Lower lobe of right lung (tissue), 2 donors: Measurements from ENCODE around the gene MORN1. TPM values are rescaled to one million over a fixed set of nuclear protein-coding genes. Genes with fewer than 3 reads are reported as not detected.

ENCODE experiments used
- ATAC-seq, 2 donors: fragments of 200-7000 bp; cut with Tn5 transposase; one replicate each; pipeline ENCODE4 v1.9.1; 2020 to 2022; ENCODE audit warnings: mild to moderate bottlenecking in 2 of 2, moderate library complexity in 2 of 2
- DNase-seq: peaks from one replicate; pipeline ENCODE4 v3.0.0-alpha.2; 2020
- H3K27ac ChIP-seq: fragments of 200-600 bp; one replicate; pipeline ENCODE4 v1.8.0; 2022
- H3K27me3 ChIP-seq: fragments of 200-600 bp; one replicate; pipeline ENCODE4 v1.8.0; 2022; ENCODE audit warnings: low read depth
- H3K36me3 ChIP-seq: fragments of 200-600 bp; one replicate; pipeline ENCODE4 v1.8.0; 2022; ENCODE audit warnings: mild to moderate bottlenecking
- H3K4me1 ChIP-seq: fragments of 200-600 bp; one replicate; pipeline ENCODE4 v1.8.0; 2022
- H3K4me3 ChIP-seq: fragments of 200-600 bp; one replicate; pipeline ENCODE4 v1.8.0; 2022; ENCODE audit warnings: mild to moderate bottlenecking
- H3K9me3 ChIP-seq: fragments of 200-600 bp; one replicate; pipeline ENCODE4 v1.8.0; 2022
- CTCF ChIP-seq: fragments of 200-600 bp; IDR thresholded peaks from one replicate; pipeline ENCODE4 v1.8.0; 2022; ENCODE audit warnings: antibody characterized with exemption, mild to moderate bottlenecking
- intact Hi-C: fragments of 100-400 bp; cut with DNase I; formaldehyde crosslinking; loops from one replicate; pipeline ENCODE4 v1.11.0; 2022
- total RNA-seq: library from RNA; stranded (reverse); fragmentation: NEBNext Ultra II Directional; extraction: Animal tissue kit (Norgen Biotek cat#: 25700); gene quantifications from one replicate; pipeline ENCODE4 v1.2.1, GENCODE V29; 2021
- donor health status: DM: no; HTN: yes; CAD: no; lungs with severe emphysema.

The MORN1 gene
- total RNA-seq, 1 donor from 2014 or later: 13.4 TPM

- H3K36me3 ChIP-seq: peaks cover 64% of the 10 kb centered on the region
- no peak overlapping the region for H3K4me3 ChIP-seq
- H3K27me3 ChIP-seq: no peaks in the 10 kb centered on the region
- peaks cover 26% of the 10 kb centered on the region for H3K4me1 ChIP-seq
- TF ChIP-seq CTCF: no peak
- ATAC-seq (no peak), DNase-seq (no peak)
- intact Hi-C loops: no loop called here
- H3K27ac ChIP-seq: no peak overlapping the region
- no peaks in the 10 kb centered on the region for H3K9me3 ChIP-seq
Measured at GRCh38 chr1:2307972-2308371, 83.4 kb downstream of the MORN1 start.

GRCh38 chr1:2307064-2307605, 84.2 kb downstream of the MORN1 start:
- DNase-seq (no peak), ATAC-seq (no peak)
- H3K4me3 ChIP-seq: no peak overlapping the region
- no peak for TF ChIP-seq CTCF
- no peak overlapping the region for H3K27ac ChIP-seq
- H3K4me1 ChIP-seq: peaks cover 26% of the 10 kb centered on the region
- H3K9me3 ChIP-seq: no peaks in the 10 kb centered on the region
- no peaks in the 10 kb centered on the region for H3K27me3 ChIP-seq
- peaks cover 66% of the 10 kb centered on the region for H3K36me3 ChIP-seq
- intact Hi-C loops: no loop called here

GRCh38 chr1:2306151-2306978, 85.0 kb downstream of the MORN1 start:
- ATAC-seq (no peak), DNase-seq (no peak)
- intact Hi-C loops: no loop called here
- Histone ChIP-seq H3K9me3 (no peaks in the 10 kb centered on the region), H3K27me3 (no peaks in the 10 kb centered on the region), H3K27ac (no peak overlapping the region), H3K36me3 (peaks cover 66% of the 10 kb centered on the region), H3K4me1 (peaks cover 26% of the 10 kb centered on the region), H3K4me3 (no peak overlapping the region)
- no peak for TF ChIP-seq CTCF

GRCh38 chr1:2304921-2305681, 86.3 kb downstream of the MORN1 start:
- no peaks in the 10 kb centered on the region for H3K27me3 ChIP-seq
- intact Hi-C loops: no loop called here
- ATAC-seq: no peak
- H3K9me3 ChIP-seq: no peaks in the 10 kb centered on the region
- DNase-seq: no peak
- H3K4me1 ChIP-seq: peaks cover 29% of the 10 kb centered on the region
- H3K4me3 ChIP-seq: no peak overlapping the region
- no peak overlapping the region for H3K27ac ChIP-seq
- peaks cover 66% of the 10 kb centered on the region for H3K36me3 ChIP-seq
- TF ChIP-seq CTCF: no peak

GRCh38 chr1:2304282-2304681, 87.1 kb downstream of the MORN1 start:
- H3K27ac ChIP-seq: no peak overlapping the region
- DNase-seq: no peak
- H3K4me3 ChIP-seq: no peak overlapping the region
- no peaks in the 10 kb centered on the region for H3K27me3 ChIP-seq
- no peak for ATAC-seq
- intact Hi-C loops: no loop called here
- TF ChIP-seq CTCF: no peak
- H3K4me1 ChIP-seq: peaks cover 36% of the 10 kb centered on the region
- no peaks in the 10 kb centered on the region for H3K9me3 ChIP-seq
- H3K36me3 ChIP-seq: peaks cover 65% of the 10 kb centered on the region
